Central memory CD8-positive, alpha-beta T cell (primary cell): ENCODE measurements around the gene LSM10.

ENCODE experiments used
- ATAC-seq: fragments of 150-1000 bp; cut with Tn5 transposase; replicated peaks from 2 replicates; pipeline ENCODE4 v1.10.0; 2022; ENCODE audit warnings: mild to moderate bottlenecking, moderate FRiP score, moderate number of reproducible peaks; ENCODE audit not compliant: poor library complexity, severe bottlenecking; ENCODE audit errors: extremely low read depth
- DNase-seq, 2 donors: peaks; one replicate each; pipeline ENCODE4 v3.0.0; 2021; ENCODE audit warnings: low spot score in 2 of 2
- H3K27ac Mint-ChIP-seq: one replicate; pipeline ENCODE4 v1.8.0; 2022; ENCODE audit warnings: low read depth, mild to moderate bottlenecking, moderate library complexity, mixed read lengths
- H3K27me3 Mint-ChIP-seq: one replicate; pipeline ENCODE4 v1.8.0; 2022; ENCODE audit warnings: mixed read lengths
- H3K36me3 Mint-ChIP-seq: one replicate; pipeline ENCODE4 v1.8.0; 2022; ENCODE audit warnings: mild to moderate bottlenecking, moderate library complexity, mixed read lengths; ENCODE audit not compliant: insufficient read depth
- H3K4me1 Mint-ChIP-seq: one replicate; pipeline ENCODE4 v1.8.0; 2022; ENCODE audit warnings: mixed read lengths
- H3K4me3 Mint-ChIP-seq: one replicate; pipeline ENCODE4 v1.8.0; 2022; ENCODE audit warnings: mild to moderate bottlenecking, moderate library complexity, mixed read lengths
- H3K9me3 Mint-ChIP-seq: one replicate; pipeline ENCODE4 v1.8.0; 2022; ENCODE audit warnings: mixed read lengths

LSM10 gene

GRCh38 chr1:36401602-36402503, 4.1 kb upstream of the LSM10 start:
- Mint-ChIP-seq H3K4me3 (peak overlapping the region; percentile 49), H3K4me1 (peaks cover 20% of the 10 kb centered on the region), H3K9me3 (no peaks in the 10 kb centered on the region), H3K36me3 (peaks cover 8% of the 10 kb centered on the region), H3K27ac (no peak overlapping the region), H3K27me3 (no peaks in the 10 kb centered on the region)
- no peak for ATAC-seq
- DNase-seq: no peak

DNA sequence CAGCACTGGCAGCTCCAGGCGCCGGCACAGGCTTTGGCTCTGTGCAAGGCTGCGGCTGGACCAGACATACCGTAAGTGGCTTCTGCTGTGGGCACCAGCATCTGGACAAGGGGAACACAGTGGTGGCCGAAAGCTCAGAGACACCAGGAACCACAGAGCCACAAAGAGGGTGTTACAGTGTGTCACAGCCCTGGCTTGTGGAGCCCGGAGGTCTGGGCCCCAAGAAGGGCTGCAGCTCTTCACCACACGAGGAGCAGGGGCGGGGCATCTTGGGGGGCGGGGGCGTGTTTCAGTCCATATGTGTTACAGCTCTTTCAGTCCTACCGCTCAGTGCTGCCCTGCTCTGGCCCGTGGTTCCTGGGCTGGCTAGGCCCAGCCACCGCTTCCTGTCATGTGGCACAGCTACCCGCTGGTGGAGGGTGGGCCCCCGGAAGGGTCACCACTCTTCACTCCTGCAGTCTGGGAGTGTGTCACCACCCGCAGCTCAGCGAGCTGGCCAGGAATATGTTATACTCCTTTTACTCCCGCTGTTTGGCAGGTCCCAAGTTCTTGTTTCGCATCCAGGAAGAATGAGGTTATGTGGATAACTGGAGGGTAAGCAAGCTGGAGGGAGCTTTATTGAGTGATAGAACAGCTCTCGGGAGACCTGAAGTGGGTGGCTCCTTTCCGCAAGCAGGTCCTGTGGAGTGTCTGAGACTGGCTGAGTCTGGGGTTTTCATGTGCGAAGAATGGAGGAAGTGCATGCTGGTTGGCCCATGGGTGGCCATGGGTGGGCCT, 3.3 kb upstream of the LSM10 start:
- Mint-ChIP-seq H3K36me3 (peaks cover 11% of the 10 kb centered on the region), H3K9me3 (no peaks in the 10 kb centered on the region), H3K4me3 (peak overlapping the region; percentile 49), H3K4me1 (peaks cover 25% of the 10 kb centered on the region), H3K27me3 (no peaks in the 10 kb centered on the region), H3K27ac (peak overlapping the region; percentile 76)
- DNase-seq: peak in 1 of 2 donors; percentile 27
- ATAC-seq: peak; percentile 26

- no peaks in the 10 kb centered on the region for H3K9me3 Mint-ChIP-seq
- H3K27ac Mint-ChIP-seq: peak overlapping the region; percentile 76
- H3K4me3 Mint-ChIP-seq: no peak overlapping the region
- H3K36me3 Mint-ChIP-seq: peaks cover 11% of the 10 kb centered on the region
- no peak for ATAC-seq
- no peaks in the 10 kb centered on the region for H3K27me3 Mint-ChIP-seq
- no peak for DNase-seq
- peaks cover 26% of the 10 kb centered on the region for H3K4me1 Mint-ChIP-seq
These were observed 2.8 kb upstream of the LSM10 start for GRCh38 chr1:36400514-36400824.

GRCh38 chr1:36398370-36398977, 766 bp upstream of the LSM10 start:
- Mint-ChIP-seq H3K36me3 (peaks cover 17% of the 10 kb centered on the region), H3K4me1 (peaks cover 26% of the 10 kb centered on the region), H3K27me3 (no peaks in the 10 kb centered on the region), H3K9me3 (no peaks in the 10 kb centered on the region), H3K4me3 (peak overlapping the region; percentile 99), H3K27ac (peak overlapping the region; percentile 99)
- no peak for ATAC-seq
- DNase-seq: no peak

GRCh38 chr1:36397083-36397377, 678 bp downstream of the LSM10 start:
- Mint-ChIP-seq H3K4me1 (peaks cover 26% of the 10 kb centered on the region), H3K27me3 (no peaks in the 10 kb centered on the region), H3K36me3 (peaks cover 30% of the 10 kb centered on the region), H3K4me3 (peak overlapping the region; percentile 99), H3K9me3 (no peaks in the 10 kb centered on the region), H3K27ac (peak overlapping the region; percentile 99)
- no peak for DNase-seq
- ATAC-seq: peak; percentile 70

- peaks cover 26% of the 10 kb centered on the region for H3K4me1 Mint-ChIP-seq
- no peaks in the 10 kb centered on the region for H3K27me3 Mint-ChIP-seq
- H3K4me3 Mint-ChIP-seq: peak overlapping the region; percentile 99
- H3K36me3 Mint-ChIP-seq: peaks cover 32% of the 10 kb centered on the region
- no peaks in the 10 kb centered on the region for H3K9me3 Mint-ChIP-seq
- DNase-seq (no peak), ATAC-seq (no peak)
- peak overlapping the region; percentile 99 for H3K27ac Mint-ChIP-seq
These were observed 1.3 kb downstream of the LSM10 start for GRCh38 chr1:36396359-36396758.

- H3K9me3 Mint-ChIP-seq: no peaks in the 10 kb centered on the region
These were observed 4.0 kb downstream of the LSM10 start for GRCh38 chr1:36393686-36394085.

DNA sequence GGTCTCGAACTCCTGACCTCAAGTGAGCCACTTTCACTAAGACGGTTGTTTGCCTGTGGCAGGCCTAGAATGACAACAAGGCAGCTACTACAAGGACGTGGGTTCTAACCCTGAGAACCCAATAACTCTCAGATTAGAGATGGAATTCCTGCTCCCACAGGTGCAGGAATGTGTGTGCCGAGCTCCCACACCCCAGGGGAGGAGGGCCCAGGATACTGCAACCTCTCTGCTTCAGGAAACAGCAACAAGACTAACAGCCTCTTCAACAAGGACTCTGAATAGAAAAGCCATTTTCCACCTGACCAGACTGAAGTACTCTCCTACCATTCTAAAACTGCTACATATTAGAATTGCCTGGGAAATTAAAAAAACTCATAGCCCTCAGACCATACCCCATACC, 4.9 kb downstream of the LSM10 start:
- ATAC-seq (no peak), DNase-seq (no peak)
- Mint-ChIP-seq H3K27me3 (no peaks in the 10 kb centered on the region), H3K36me3 (peaks cover 42% of the 10 kb centered on the region), H3K27ac (no peak overlapping the region), H3K4me3 (no peak overlapping the region), H3K4me1 (peaks cover 21% of the 10 kb centered on the region), H3K9me3 (no peaks in the 10 kb centered on the region)

More at GRCh38 chr1:36393686-36394085, 4.0 kb downstream of the LSM10 start:
- DNase-seq: no peak
- Mint-ChIP-seq H3K27me3 (no peaks in the 10 kb centered on the region), H3K4me3 (no peak overlapping the region), H3K27ac (no peak overlapping the region), H3K36me3 (peaks cover 43% of the 10 kb centered on the region), H3K4me1 (peaks cover 26% of the 10 kb centered on the region)
- ATAC-seq: no peak

- Mint-ChIP-seq H3K4me1 (peaks cover 16% of the 10 kb centered on the region), H3K9me3 (no peaks in the 10 kb centered on the region), H3K4me3 (no peak overlapping the region), H3K27me3 (no peaks in the 10 kb centered on the region), H3K27ac (peak overlapping the region; percentile 22), H3K36me3 (peaks cover 36% of the 10 kb centered on the region)
- no peak for DNase-seq
- no peak for ATAC-seq
These were observed 6.4 kb downstream of the LSM10 start for GRCh38 chr1:36391271-36391670.

DNA sequence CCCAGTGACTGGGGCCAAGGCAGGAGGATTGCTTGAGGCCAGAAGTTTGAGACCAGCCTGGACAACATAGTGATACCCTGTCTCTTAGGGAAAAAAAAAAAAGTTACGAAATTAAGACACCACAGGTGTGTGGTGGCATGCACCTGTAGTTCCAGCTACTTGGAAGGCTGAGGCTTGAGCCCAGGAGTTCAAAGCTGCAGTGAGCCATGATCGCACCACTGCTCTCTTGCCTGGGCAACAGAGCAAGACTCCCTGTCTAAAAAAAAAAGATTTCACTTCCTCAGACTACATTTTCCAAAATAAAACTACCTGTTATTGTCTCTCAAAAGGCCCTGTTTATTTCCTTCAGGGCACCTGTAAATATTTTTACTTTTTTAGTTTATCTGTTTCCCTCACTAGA, 7.3 kb downstream of the LSM10 start:
- Mint-ChIP-seq H3K27me3 (no peaks in the 10 kb centered on the region), H3K9me3 (no peaks in the 10 kb centered on the region), H3K4me3 (no peak overlapping the region), H3K27ac (no peak overlapping the region), H3K4me1 (peaks cover 15% of the 10 kb centered on the region), H3K36me3 (peaks cover 38% of the 10 kb centered on the region)
- ATAC-seq (no peak), DNase-seq (no peak)

DNA sequence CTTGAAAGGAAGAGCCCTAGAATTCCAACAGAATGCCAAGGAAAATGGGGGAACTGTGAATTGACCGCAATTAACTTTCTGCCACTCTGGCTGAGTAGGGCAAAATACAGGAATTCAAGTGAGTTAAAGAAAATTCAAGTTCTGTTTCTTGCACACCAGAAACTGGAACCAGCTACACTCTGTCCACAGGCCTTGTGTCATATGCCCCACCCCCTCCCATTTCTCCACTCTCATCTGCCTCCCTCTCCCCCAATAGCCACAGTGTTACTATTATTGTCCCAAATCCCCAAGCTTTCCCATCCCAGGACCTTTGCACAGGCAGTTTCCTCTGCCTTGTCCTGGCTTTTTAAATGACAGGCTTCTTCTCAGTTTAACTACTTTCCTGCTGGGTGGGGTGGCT, 7.7 kb downstream of the LSM10 start:
- Mint-ChIP-seq H3K4me3 (no peak overlapping the region), H3K4me1 (peaks cover 16% of the 10 kb centered on the region), H3K9me3 (no peaks in the 10 kb centered on the region), H3K36me3 (peaks cover 39% of the 10 kb centered on the region), H3K27me3 (no peaks in the 10 kb centered on the region), H3K27ac (no peak overlapping the region)
- ATAC-seq (no peak), DNase-seq (no peak)

DNA sequence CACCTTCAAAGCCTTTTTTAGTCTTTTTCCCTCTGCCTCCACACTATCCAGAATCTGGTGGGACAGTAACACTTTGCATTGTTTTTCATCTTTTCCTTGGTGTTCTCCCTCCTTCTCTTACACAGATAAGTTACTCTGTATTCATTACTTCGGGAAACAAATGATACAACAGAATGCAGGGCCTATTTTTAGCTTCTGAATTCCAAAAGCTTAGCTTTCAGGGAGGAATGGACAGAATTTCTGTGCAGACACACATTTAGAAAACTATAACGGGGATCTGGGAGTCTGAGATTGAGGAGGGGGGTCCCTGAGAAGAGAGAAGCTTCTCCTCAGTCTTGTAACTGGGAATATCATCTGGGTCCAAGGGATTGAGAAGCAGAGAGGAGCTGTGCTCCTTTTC, 8.4 kb downstream of the LSM10 start:
- H3K4me1 Mint-ChIP-seq: peaks cover 23% of the 10 kb centered on the region
- no peak overlapping the region for H3K4me3 Mint-ChIP-seq
- no peaks in the 10 kb centered on the region for H3K9me3 Mint-ChIP-seq
- ATAC-seq (no peak), DNase-seq (no peak)
- H3K27me3 Mint-ChIP-seq: no peaks in the 10 kb centered on the region
- H3K36me3 Mint-ChIP-seq: peaks cover 46% of the 10 kb centered on the region
- peak overlapping the region; percentile 55 for H3K27ac Mint-ChIP-seq
